GF-D8 (cell line): Measurements from ENCODE around the gene IGFBP6.
"Not testable (repeated sequence)": the region's sequence is repeated elsewhere in the genome, so short reads cannot be mapped to it uniquely, and the experiment has no call there.

ENCODE experiments used
- DNase-seq: peaks from one replicate; lab custom pipeline; 2025; lab: John Stamatoyannopoulos, UW

The IGFBP6 gene

GRCh38 chr12:53096759-53097158, 708 bp upstream of the IGFBP6 start:
- DNase-seq = no peak

GRCh38 chr12:53097207-53097563, 282 bp upstream of the IGFBP6 start:
- DNase-seq = no peak

- DNase-seq = no peak
These were observed 1.0 kb downstream of the IGFBP6 start for GRCh38 chr12:53098354-53098981.

GRCh38 chr12:53099071-53099882, 1.8 kb downstream of the IGFBP6 start:
- DNase-seq = peak; percentile 21

- no peak for DNase-seq
These were observed 3.1 kb downstream of the IGFBP6 start for GRCh38 chr12:53100466-53101151.

GRCh38 chr12:53101266-53101665, 3.8 kb downstream of the IGFBP6 start:
- no peak for DNase-seq

- no peak for DNase-seq
These were observed 4.7 kb downstream of the IGFBP6 start for GRCh38 chr12:53101931-53102781.

- no peak for DNase-seq
These were observed 5.7 kb downstream of the IGFBP6 start, which contains the start of gene SOAT2 for GRCh38 chr12:53102883-53103807. Gene SOAT2 (plus strand): TSS chr12:53103486. CDS start chr12:53103578, 92 bp downstream.

- no peak for DNase-seq
These were observed 6.4 kb downstream of the IGFBP6 start for GRCh38 chr12:53103860-53104305.

GRCh38 chr12:53105256-53105655, 7.8 kb downstream of the IGFBP6 start:
- no peak for DNase-seq

GRCh38 chr12:53105712-53106439, 8.4 kb downstream of the IGFBP6 start:
- no peak for DNase-seq

- DNase-seq = no peak
These were observed 9.7 kb downstream of the IGFBP6 start for GRCh38 chr12:53107122-53107521.

- DNase-seq = not testable (repeated sequence)
These were observed 15.0 kb downstream of the IGFBP6 start for GRCh38 chr12:53112431-53112830.

- no peak for DNase-seq
These were observed 15.8 kb downstream of the IGFBP6 start for GRCh38 chr12:53113136-53113705.

- DNase-seq = no peak
These were observed 16.5 kb downstream of the IGFBP6 start for GRCh38 chr12:53113951-53114350.

GRCh38 chr12:53115112-53115890, 17.8 kb downstream of the IGFBP6 start:
- no peak for DNase-seq

- DNase-seq = no peak
These were observed 18.6 kb downstream of the IGFBP6 start for GRCh38 chr12:53115891-53116648.

- no peak for DNase-seq
These were observed 21.4 kb downstream of the IGFBP6 start for GRCh38 chr12:53118751-53119300.
